ENCODE results near the gene PRKCD. TPM values are rescaled to one million over a fixed set of nuclear protein-coding genes. Genes with fewer than 3 reads are reported as not detected.

Gene PRKCD
- total RNA-seq, 2 donors from 2014 or later, result 93.3 to 94.0 TPM

GRCh38 chr3:53166781-53167291, 5.8 kb downstream of the PRKCD start:
- ATAC-seq (no peak), DNase-seq (peak in 1 of 2 donors; percentile 70)
- intact Hi-C loops (cut with DNase I, micrococcal nuclease), result no loop called here

GRCh38 chr3:53167418-53168174, 6.6 kb downstream of the PRKCD start:
- DNase-seq, result no peak
- intact Hi-C loops (cut with DNase I, micrococcal nuclease), result no loop called here
- ATAC-seq, result no peak

GRCh38 chr3:53168175-53168923, 7.3 kb downstream of the PRKCD start:
- DNase-seq (no peak), ATAC-seq (no peak)
- intact Hi-C loops (cut with DNase I, micrococcal nuclease), result no loop called here

GRCh38 chr3:53169045-53169831, 8.2 kb downstream of the PRKCD start:
- intact Hi-C loops (cut with DNase I, micrococcal nuclease), result no loop called here
- DNase-seq (no peak), ATAC-seq (no peak)

GRCh38 chr3:53169832-53170324, 8.9 kb downstream of the PRKCD start:
- ATAC-seq (no peak), DNase-seq (no peak)
- intact Hi-C loops (cut with DNase I, micrococcal nuclease), result no loop called here

GRCh38 chr3:53170325-53171063, 9.5 kb downstream of the PRKCD start:
- peak; percentile 79 for ATAC-seq
- intact Hi-C loops (cut with DNase I, micrococcal nuclease), result no loop called here
- peak; percentile 60 to 70 for DNase-seq

GRCh38 chr3:53171064-53171418, 10.0 kb downstream of the PRKCD start:
- ATAC-seq (no peak), DNase-seq (no peak)

GRCh38 chr3:53171827-53172505, 11.0 kb downstream of the PRKCD start:
- intact Hi-C loops (cut with DNase I, micrococcal nuclease), result no loop called here
- ATAC-seq (no peak), DNase-seq (no peak)

More at GRCh38 chr3:53171064-53171418, 10.0 kb downstream of the PRKCD start:
- intact Hi-C loops (cut with DNase I, micrococcal nuclease), result no loop called here

GRCh38 chr3:53173107-53173506, 12.1 kb downstream of the PRKCD start:
- DNase-seq (no peak), ATAC-seq (no peak)
- intact Hi-C loops (cut with DNase I, micrococcal nuclease), result no loop called here

GRCh38 chr3:53174346-53175250, 13.6 kb downstream of the PRKCD start:
- intact Hi-C loops (cut with DNase I, micrococcal nuclease), result no loop called here
- DNase-seq (no peak), ATAC-seq (no peak)

- DNase-seq, result no peak
- no peak for ATAC-seq
- intact Hi-C loops (cut with DNase I, micrococcal nuclease), result no loop called here
Measured at GRCh38 chr3:53175613-53176540, 14.9 kb downstream of the PRKCD start.

- DNase-seq, result no peak
- no peak for ATAC-seq
- intact Hi-C loops (cut with DNase I, micrococcal nuclease), result no loop called here
Measured at GRCh38 chr3:53178246-53178645, 17.2 kb downstream of the PRKCD start.

- intact Hi-C loops (cut with DNase I, micrococcal nuclease), result no loop called here
- DNase-seq (no peak), ATAC-seq (no peak)
Measured at GRCh38 chr3:53179580-53179979, 18.6 kb downstream of the PRKCD start.

- peak in 1 of 2 donors; percentile 54 for DNase-seq
- peak; percentile 31 for ATAC-seq
- intact Hi-C loops (cut with DNase I, micrococcal nuclease), result no loop called here
Measured at GRCh38 chr3:53180305-53181023, 19.5 kb downstream of the PRKCD start.

- no peak for ATAC-seq
Measured at GRCh38 chr3:53181024-53181371, 20.0 kb downstream of the PRKCD start.

GRCh38 chr3:53181528-53181927, 20.5 kb downstream of the PRKCD start:
- DNase-seq (no peak), ATAC-seq (no peak)
- intact Hi-C loops (cut with DNase I, micrococcal nuclease), result no loop called here

More at GRCh38 chr3:53181024-53181371, 20.0 kb downstream of the PRKCD start:
- no peak for DNase-seq
- intact Hi-C loops (cut with DNase I, micrococcal nuclease), result no loop called here

All from left colon (tissue), 2 donors.